Midbrain (tissue), 1 donor: ENCODE data around the gene CDKL1.
"Not testable (repeated sequence)": the region's sequence is repeated elsewhere in the genome, so short reads cannot be mapped to it uniquely, and the experiment has no call there.

Experiments used
- DNase-seq: peaks from one replicate; lab custom pipeline; 2025; lab: John Stamatoyannopoulos, UW

CDKL1 gene

GRCh38 chr14:50357753-50358395, 38.8 kb downstream of the CDKL1 start:
- no peak for DNase-seq

- no peak for DNase-seq
These were observed 39.6 kb downstream of the CDKL1 start for GRCh38 chr14:50357124-50357523.

DNA sequence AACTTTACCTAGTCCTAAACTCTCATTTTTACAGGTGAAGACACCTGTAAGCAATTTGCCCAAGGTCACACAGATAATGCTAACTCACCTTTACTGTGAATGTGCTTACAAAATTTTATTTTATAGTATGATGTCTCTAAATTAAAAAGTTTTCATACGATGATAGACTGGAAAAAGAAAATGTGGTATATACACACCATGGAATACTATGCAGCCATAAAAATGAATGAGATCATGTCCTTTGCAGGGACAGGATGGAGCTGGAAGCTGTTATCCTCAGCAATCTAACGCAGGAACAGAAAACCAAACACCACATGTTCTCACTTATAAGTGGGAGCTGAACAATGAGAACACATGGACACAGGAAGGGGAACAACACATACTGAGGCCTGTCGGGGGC, 40.4 kb downstream of the CDKL1 start:
- not testable (repeated sequence) for DNase-seq

DNA sequence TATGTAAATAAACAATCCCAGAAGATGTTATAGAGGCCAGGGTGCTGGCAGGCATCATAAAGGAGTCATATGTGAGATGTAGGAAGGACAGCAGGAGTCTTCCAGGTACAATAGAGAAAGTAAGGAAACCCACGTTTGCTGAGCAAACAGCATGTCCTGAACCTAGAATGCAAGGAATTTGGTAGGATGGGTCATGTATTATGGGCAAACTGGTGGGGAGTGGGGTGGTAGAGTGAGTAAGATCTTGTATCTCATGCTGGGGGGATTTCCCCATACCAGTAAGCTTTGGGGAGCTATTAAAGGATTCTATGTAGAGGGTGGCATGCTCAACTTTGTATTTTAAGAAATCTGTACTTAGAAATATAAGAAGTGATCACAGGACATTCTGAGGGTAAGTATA, 41.0 kb downstream of the CDKL1 start:
- no peak for DNase-seq

GRCh38 chr14:50354527-50354926, 42.2 kb downstream of the CDKL1 start:
- no peak for DNase-seq

DNA sequence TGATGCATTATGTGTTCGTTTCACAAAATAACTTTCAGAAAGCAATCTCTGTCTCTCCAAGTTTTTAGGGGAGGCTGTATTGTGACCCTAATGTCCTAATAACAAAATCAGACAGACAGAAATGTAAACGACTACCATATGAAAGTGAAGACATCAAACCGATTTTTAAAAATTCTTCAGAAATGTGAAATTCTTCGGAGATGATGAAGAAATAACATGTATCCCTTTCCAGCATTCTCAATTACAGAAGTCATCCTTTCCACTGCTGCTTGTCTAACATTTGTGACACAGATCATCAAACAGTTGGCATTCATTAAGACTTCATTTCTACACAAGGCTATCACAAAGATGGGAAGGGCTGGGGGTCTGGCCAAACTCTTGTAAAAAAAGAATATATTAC, 43.6 kb downstream of the CDKL1 start:
- DNase-seq = no peak

- DNase-seq = no peak
These were observed 44.1 kb downstream of the CDKL1 start for GRCh38 chr14:50352584-50352983.

- no peak for DNase-seq
These were observed 45.7 kb downstream of the CDKL1 start for GRCh38 chr14:50350975-50351374.

GRCh38 chr14:50348933-50349332, 47.7 kb downstream of the CDKL1 start:
- no peak for DNase-seq

GRCh38 chr14:50347521-50347920, 49.2 kb downstream of the CDKL1 start:
- no peak for DNase-seq

- no peak for DNase-seq
These were observed 50.7 kb downstream of the CDKL1 start for GRCh38 chr14:50345846-50346422.

- DNase-seq = no peak
These were observed 51.7 kb downstream of the CDKL1 start for GRCh38 chr14:50344876-50345563.

DNA sequence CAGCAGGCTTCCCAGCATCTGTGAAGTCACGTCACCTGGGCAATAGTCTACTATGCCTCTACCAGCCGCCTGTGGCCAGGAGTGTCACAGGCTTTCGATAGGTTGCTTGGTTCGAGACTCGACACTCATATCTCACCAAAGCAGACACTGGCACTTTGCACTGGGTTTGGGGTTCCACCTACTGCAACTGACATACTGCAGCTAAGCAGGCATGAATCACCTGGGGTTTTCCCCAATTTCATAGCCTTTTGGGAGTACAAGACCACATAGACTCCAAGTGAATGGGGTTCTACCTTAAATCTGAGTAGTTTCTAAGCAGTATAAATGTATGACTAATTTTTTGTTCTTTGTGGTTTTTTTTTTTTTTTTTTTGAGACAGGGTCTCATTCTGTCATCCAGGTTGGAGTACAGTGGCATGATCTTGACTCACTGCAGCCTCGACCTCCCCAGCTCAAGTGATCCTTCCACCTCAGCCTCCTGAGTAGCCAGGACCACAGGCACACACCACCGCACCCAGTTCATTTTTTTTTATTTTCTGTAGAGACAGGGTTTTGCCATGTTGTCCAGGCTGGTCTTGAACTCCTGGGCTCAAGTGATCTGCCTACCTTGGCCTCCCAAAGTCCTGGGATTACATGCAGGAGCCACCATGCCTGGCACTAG, 52.4 kb downstream of the CDKL1 start:
- no peak for DNase-seq

DNA sequence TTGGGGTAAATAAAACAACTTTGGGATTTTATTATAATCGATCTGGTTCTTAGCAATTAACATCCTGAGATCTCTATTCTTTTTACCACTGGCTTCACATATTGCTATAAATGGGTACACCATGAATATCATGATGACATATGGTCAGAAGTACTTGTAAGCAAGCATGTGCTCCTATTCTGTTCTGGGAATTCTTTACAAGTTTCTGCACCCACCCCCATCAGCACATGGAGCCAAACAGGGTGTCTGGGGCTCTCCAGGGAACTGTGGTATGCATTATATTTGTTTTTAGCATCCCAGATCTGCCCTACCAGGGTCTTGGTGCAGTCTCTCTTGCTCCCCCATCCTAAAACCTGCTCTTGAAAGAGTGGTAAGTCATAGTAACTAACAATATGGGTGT, 53.2 kb downstream of the CDKL1 start:
- no peak for DNase-seq

DNA sequence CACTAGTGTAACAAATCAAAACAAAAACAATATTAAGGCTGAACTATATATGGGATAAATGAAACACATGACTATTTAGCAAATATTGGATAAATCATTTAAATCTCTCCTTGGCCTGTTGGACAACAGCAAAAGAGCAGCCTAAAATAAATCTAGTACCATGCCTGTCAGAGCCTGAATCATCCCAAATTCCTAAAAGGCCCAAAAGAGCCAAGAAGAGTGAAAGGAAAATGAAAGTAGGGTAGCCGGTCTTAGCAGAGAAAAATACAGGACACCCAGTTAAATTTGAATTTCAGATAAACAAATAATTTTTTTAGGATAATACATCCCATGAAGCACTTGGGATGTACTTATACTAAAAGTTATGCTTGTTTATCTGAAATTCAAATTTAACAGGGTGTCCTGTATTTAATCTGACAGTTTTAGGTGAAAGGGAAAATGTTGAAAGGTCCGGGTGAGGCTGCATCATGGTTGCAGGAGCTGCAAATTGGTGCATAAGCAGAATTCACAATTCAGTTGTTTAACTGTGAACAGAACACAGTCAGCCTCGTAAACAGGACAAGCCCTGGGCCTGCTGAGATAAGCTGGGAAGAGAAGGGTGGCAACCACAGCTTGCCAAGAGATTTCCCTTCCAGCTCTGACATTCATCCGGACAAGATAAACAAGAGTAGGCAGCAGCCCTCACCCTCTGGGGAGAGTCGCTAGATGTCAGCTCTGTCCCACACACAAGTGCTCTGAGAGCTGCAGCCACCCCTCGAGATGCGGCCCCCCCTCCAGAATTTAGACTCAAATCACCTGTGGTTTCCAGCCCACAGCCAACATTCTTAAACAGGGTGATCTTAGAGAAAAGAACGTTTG, 54.2 kb downstream of the CDKL1 start:
- DNase-seq = peak; percentile 85

DNA sequence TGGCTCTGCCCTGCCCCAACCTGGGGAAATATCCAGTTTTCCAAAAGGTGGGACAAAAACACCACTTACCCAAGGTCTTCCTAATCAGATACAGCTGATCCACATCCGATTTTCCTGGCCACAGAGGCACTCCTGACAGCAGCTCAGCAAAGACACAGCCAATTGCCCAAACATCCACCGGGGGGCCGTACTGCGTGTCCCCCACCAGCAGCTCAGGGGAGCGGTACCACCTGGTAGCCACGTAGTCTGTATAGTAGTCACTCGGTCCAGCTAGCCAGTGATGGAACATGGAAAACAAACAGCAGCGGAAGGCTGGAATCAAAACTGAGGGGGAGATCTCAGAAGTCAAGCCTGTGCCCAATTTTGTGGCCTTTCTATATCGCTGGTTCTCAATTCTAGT, 55.7 kb downstream of the CDKL1 start:
- DNase-seq = no peak

DNA sequence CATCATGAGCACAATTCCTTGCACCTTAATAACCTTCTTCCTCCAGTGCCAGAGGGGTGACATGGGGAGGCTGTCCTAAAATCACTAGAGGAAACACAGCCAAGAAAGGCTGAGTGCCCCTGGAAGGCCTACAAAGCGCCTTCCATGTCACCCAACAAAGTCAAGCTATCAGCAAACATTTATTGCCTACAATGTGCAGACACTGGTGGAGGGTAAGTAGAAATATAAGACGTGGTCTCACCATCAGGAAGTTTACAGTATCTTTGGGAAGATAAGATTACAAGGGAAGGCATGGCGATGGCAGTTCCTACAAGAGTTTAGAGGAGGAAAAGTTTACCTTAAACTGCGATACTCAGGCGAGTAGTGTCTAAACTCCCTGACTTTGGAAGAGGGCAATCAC, 56.6 kb downstream of the CDKL1 start:
- DNase-seq = no peak

DNA sequence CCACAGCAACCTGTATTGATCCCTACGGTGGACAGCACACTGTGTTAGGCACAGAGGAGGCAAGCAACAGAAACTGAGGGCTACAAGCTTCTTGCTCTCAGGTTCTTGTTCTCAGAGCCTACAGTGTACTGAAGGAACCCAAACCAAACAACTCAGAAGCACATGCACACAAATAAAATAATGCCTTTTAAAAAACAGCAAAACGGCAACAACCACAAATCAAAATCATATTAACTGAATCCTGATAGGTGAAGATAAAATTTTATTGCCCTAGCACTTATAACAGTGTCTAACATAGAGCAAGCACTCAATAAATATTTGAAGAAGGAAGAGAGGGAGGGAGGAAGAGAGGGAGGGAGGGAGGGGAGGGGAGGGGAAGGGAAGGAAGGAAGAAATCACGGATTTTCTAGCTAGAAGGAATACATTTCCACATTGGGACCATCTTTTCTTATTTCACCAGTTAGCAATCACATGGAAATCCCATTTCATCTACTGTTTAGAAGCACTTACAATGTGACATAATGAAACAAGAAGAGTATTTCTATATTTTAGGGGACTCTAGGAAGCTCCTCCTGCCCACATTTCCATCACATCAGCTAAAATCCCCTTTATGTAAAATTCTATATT, 57.4 kb downstream of the CDKL1 start:
- no peak for DNase-seq

- no peak for DNase-seq
These were observed 58.1 kb downstream of the CDKL1 start for GRCh38 chr14:50338587-50338986.

DNA sequence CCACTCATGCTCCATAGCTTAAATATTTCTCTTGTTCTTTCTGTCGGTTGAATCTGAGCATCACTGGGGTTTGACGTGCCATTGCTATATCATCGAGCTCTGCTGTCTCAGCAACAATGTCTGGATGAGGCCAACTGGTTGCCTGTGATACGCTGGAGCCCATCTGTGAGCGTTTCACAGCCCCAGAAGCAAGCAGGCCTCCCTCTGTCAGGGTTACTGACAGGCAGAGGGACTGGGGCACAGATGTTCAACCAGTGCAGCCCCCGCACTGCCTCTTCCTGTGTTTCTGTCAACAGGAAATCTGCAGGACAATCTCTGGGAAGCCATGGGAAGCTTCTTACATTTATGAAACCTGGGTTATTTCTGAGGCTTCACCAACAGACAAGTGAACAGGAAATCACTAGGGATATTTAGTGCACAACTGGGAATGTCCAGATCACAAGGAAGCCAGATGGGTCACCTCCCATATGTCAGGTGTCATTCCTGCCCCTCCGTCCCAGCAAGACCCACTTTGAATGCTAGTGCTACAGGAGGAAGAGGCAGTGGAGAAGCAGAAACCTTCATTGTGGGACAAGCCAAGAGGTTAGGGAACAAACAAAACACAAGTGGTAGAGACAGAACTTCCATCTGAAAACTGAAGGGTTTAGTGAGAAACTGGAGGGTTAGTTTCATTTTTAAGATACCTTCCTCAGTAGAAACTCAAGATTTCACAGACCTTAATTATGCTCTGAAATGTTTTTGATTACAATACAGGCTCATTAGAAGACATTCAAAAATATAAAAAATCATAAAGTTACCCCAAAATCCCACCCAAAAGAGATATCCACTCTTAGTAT, 60.5 kb downstream of the CDKL1 start:
- peak; percentile 73 for DNase-seq

GRCh38 chr14:50335389-50335788, 61.3 kb downstream of the CDKL1 start:
- DNase-seq = peak; percentile 86
